Activated T-helper 1 cell treated with anti-CD3 and anti-CD28 coated beads, Interleukin-12 subunit alpha, Interleukin-12 subunit beta, Interleukin-2, Interleukin-4 antibody, amounts not matched to agents 30 ng/mL and 10 ng/mL and 1 ng/mL, durations not matched to agents 14 hours and 24 hours and 36 hours (primary cell): ENCODE data around the gene TEX53. TPM values are rescaled to one million over a fixed set of nuclear protein-coding genes. Genes with fewer than 3 reads are reported as not detected.

Source experiments
- DNase-seq: peaks from one replicate; pipeline ENCODE4 v3.0.0; 2021; ENCODE audit warnings: low spot score
- H3K27ac Mint-ChIP-seq: one replicate; pipeline ENCODE4 v1.8.0; 2021; ENCODE audit warnings: mild to moderate bottlenecking, mixed read lengths
- H3K27me3 Mint-ChIP-seq: one replicate; pipeline ENCODE4 v1.8.0; 2022; ENCODE audit warnings: mild to moderate bottlenecking, moderate library complexity, mixed read lengths; ENCODE audit not compliant: insufficient read depth
- H3K36me3 Mint-ChIP-seq: one replicate; pipeline ENCODE4 v1.8.0; 2021; ENCODE audit warnings: low read depth, mixed read lengths
- H3K4me1 Mint-ChIP-seq: one replicate; pipeline ENCODE4 v1.8.0; 2021; ENCODE audit warnings: low read depth, mixed read lengths
- H3K4me3 Mint-ChIP-seq: one replicate; pipeline ENCODE4 v1.8.0; 2021; ENCODE audit warnings: mild to moderate bottlenecking, moderate library complexity, mixed read lengths
- H3K9me3 Mint-ChIP-seq: one replicate; pipeline ENCODE4 v1.8.0; 2021; ENCODE audit warnings: mixed read lengths
- intact Hi-C: fragments of 100-400 bp; cut with micrococcal nuclease; formaldehyde crosslinking; loops from one replicate; pipeline ENCODE4 v1.15.1; 2024
- total RNA-seq: library from RNA; stranded (reverse); gene quantifications from 2 replicates; pipeline ENCODE4 v1.2.3, GENCODE V29; 2022

The TEX53 gene
- not detected in 2 replicates for total RNA-seq

DNA sequence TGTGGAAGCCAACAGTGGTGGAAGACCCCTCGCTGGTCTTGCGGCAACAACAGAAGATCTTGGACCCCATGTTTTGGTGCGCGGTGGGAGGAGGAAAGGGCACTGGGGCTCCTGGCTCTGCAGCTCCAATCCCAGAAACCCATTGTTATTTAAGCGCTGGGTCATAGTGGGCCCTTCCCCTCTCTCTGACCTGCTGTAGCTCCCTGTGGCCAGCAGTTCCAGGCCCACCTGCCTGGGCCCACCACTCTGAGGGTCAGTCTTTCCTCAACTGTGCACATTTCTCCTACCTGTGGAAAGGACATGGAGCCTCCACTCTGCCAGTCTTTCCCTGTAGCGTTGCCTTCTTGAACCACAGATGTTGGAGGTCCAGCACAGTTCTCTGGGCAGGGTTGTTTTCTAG lies at the start of gene TEX53:
TEX53 (minus strand) TSS at position 101 of the 400 bp plus-strand sequence; CDS start at position 70, 31 bp downstream.
- Mint-ChIP-seq H3K9me3 (no peaks in the 10 kb centered on the region), H3K36me3 (no peaks in the 10 kb centered on the region), H3K4me3 (no peak within 1 kb of the TSS), H3K27ac (no peak within 1 kb of the TSS), H3K27me3 (peaks cover 3% of the 10 kb centered on the region), H3K4me1 (peaks cover 17% of the 10 kb centered on the region)
- no peak for DNase-seq
- intact Hi-C loops, result loop anchor here (10.0 kb wide), 1 partner anchor 503 kb away; the partner anchor contains the start of gene COL27A1

DNA sequence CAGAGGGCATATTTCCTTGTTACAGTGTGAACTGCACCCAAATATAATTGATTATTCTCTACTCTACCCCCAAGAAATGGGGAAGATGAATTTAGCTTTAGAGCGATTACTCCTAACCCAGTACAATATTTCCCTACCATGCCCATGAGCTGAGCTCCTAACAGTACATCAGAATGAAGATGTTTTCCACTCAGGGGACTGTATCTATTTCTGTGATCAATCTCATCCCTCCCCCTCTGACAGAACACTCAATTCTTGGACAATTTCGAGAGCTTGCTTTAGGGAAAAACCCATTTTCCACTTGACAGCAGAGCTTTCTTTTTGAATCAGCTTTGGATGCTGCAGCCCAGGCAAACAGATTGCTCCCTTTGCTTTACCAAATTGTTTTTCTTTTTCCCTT lies 49.1 kb upstream of the TEX53 start:
- no peak for DNase-seq
- intact Hi-C loops, result loop anchor here (1.0 kb wide), 1 partner anchor 8 kb away; no protein-coding TSS in a partner anchor
- Mint-ChIP-seq H3K4me1 (peaks cover 79% of the 10 kb centered on the region), H3K4me3 (peak overlapping the region; percentile 70), H3K27me3 (no peaks in the 10 kb centered on the region), H3K36me3 (peaks cover 35% of the 10 kb centered on the region), H3K27ac (peak overlapping the region; percentile 91), H3K9me3 (peaks cover 4% of the 10 kb centered on the region)

DNA sequence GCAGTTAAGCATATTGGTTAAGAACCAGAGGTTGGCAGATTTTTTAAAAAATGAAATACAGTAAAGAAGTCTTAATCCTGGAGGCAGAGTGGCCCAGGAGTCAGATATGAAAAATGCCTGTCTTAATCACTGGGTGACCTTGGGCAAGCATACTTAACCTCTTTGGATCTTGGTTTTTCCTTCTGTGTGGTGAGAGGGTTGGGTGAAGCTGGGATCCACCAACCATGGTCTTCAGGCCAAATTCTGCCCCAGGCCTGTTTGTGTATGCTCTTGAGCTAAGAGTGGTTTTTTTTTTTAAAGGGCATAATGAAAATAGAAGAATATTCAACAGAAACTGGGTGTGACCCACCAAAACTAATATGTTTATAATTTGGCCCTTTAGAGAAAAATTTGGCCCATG lies 44.4 kb upstream of the TEX53 start:
- Mint-ChIP-seq H3K9me3 (peaks cover 3% of the 10 kb centered on the region), H3K4me1 (peaks cover 82% of the 10 kb centered on the region), H3K36me3 (peaks cover 36% of the 10 kb centered on the region), H3K27ac (peak overlapping the region; percentile 49), H3K4me3 (no peak overlapping the region), H3K27me3 (no peaks in the 10 kb centered on the region)
- intact Hi-C loops, result no loop called here
- DNase-seq, result no peak

DNA sequence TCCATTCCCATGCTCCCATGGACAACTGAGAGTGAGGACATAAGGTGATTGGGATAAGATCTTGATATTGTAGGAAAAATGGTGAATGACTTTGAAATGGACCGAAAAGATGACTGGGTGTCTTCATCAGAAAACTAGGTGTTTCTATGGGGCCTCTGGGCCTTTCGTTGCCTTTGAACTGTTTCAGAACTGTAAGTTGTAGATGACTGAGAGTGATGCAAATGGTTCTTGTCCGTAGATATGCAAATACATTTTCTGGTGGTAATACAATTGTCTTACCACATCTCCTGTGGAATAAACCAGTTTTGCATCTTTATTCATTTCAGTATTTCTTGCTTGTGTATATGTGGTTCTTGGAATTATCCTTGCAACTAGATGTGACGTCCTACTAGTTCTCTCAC lies 40.3 kb upstream of the TEX53 start:
- peaks cover 19% of the 10 kb centered on the region for H3K36me3 Mint-ChIP-seq
- H3K4me1 Mint-ChIP-seq, result peaks cover 87% of the 10 kb centered on the region
- intact Hi-C loops, result loop anchor here (1.0 to 10.0 kb wide), 10 partner anchors 8 to 1183 kb away; partner anchors contain the start of genes ATP6V1G1 and TEX48
- peaks cover 3% of the 10 kb centered on the region for H3K9me3 Mint-ChIP-seq
- peak overlapping the region; percentile 65 for H3K4me3 Mint-ChIP-seq
- no peaks in the 10 kb centered on the region for H3K27me3 Mint-ChIP-seq
- peak overlapping the region; percentile 95 for H3K27ac Mint-ChIP-seq
- no peak for DNase-seq

DNA sequence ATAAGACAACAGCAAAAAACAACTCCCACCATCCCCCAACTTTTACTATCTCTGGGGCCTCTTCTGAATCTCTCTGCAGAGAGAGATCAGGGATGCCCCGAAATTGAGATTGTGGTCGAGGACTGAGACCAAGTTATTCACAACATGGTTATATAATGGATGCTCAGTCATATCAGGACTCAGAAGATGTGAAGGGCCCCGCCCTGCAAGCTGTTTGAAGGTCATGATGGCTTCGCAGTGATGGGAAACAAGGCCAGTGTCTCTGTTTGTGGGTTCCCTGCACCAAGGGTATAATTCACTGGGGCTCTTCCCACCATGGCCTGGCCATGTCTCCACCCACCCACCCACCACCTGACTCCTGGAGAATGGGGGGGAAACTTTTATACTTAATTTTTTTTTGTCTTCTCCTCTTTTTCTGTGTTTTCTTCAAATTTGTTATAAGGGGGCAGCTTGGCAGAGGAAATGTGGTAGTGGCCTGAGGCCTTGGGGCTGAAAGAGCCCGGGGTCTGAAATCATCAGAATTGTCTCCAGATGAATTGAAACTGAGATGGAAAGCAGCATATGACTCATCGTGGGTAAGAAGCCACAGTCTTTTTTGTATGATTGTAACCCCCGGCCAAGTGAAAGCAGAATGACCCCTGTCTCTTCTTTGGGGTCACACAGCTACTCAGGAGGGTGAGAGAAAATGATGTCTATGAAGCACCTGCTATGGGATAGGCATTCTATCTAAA lies 39.4 kb upstream of the TEX53 start:
- H3K9me3 Mint-ChIP-seq, result peaks cover 3% of the 10 kb centered on the region
- H3K27me3 Mint-ChIP-seq, result no peaks in the 10 kb centered on the region
- peaks cover 92% of the 10 kb centered on the region for H3K4me1 Mint-ChIP-seq
- peak overlapping the region; percentile 95 for H3K27ac Mint-ChIP-seq
- intact Hi-C loops, result loop anchor here (1.0 to 10.0 kb wide), 4 partner anchors 110 to 1182 kb away; partner anchors contain the start of gene ATP6V1G1
- peak overlapping the region; percentile 46 for H3K4me3 Mint-ChIP-seq
- peak; percentile 80 for DNase-seq
- H3K36me3 Mint-ChIP-seq, result peaks cover 15% of the 10 kb centered on the region

DNA sequence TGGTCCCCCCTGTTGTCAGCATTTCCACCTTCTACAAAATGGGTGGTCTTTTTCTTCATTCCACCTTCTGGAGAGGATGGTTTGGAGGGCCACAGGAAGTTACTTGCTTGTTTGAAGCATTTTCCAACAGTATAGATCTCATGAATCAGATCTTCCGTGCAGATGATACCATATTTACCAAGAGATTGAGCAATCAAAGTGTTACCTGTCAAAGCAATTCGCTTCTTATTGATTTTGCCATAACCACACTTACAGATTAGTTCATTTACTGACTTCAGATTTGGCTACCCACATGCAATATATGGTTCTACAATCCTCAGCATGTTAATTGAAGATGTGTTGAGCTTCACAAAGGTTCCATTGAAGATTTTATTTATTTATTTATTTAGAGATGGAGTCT lies 38.3 kb upstream of the TEX53 start:
- DNase-seq, result no peak
- no peak overlapping the region for H3K4me3 Mint-ChIP-seq
- intact Hi-C loops, result loop anchor here (1.0 to 10.0 kb wide), 4 partner anchors 109 to 1181 kb away; partner anchors contain the start of gene ATP6V1G1
- peak overlapping the region; percentile 95 for H3K27ac Mint-ChIP-seq
- H3K36me3 Mint-ChIP-seq, result peaks cover 7% of the 10 kb centered on the region
- peaks cover 92% of the 10 kb centered on the region for H3K4me1 Mint-ChIP-seq
- peaks cover 3% of the 10 kb centered on the region for H3K9me3 Mint-ChIP-seq
- no peaks in the 10 kb centered on the region for H3K27me3 Mint-ChIP-seq

DNA sequence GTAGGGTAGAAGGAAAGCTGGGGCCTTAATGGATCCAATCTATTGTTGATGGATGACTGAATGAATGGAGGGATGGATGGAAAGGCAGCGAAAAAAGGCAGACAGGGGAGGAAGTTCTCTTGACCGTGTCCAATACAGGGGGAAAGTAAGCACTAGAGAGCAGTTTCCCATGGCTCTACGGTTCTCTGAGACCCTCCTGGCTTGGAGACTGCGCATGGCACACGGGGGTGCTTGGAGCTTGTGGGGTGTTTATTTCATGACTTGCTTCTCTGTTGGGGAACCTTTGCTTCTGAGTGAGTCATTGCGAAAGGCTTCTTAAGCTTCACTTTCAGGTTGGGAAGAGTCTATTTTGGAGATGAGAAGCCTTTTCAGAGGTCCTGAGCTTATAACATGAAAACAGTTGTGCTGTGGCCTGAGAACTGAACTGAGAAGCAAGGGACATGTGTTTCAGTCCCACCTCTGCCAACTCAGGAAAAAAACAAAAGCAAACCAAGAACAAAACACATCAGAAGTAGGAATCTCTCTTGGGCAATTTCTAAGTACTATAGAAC lies 37.2 kb upstream of the TEX53 start:
- Mint-ChIP-seq H3K4me3 (peak overlapping the region; percentile 38), H3K4me1 (peaks cover 92% of the 10 kb centered on the region), H3K27me3 (no peaks in the 10 kb centered on the region), H3K9me3 (peaks cover 3% of the 10 kb centered on the region), H3K36me3 (peaks cover 10% of the 10 kb centered on the region), H3K27ac (peak overlapping the region; percentile 83)
- intact Hi-C loops, result loop anchor here (5.0 to 10.0 kb wide), 2 partner anchors 107 to 1180 kb away; partner anchors contain the start of gene ATP6V1G1
- DNase-seq, result peak; percentile 47

DNA sequence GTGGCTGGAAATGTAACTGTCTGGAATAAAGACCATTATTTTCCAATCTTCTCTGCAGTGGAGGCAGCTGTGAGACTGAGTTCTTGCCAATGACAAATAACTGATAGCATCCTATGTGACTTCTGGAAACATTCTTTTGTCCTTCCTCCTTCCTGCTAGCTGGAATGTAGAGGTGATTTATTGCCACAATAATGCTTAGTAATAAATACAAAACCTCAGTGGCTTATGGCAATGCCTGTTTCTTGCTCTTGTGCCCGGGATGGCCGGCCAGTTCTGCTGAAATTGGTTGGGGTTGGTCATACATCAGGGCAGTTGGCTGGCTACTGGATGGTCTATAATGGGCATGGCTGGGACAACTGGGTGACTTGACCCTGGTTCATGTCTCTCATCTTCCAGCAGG lies 36.5 kb upstream of the TEX53 start:
- no peak overlapping the region for H3K4me3 Mint-ChIP-seq
- H3K27ac Mint-ChIP-seq, result peak overlapping the region; percentile 83

DNA sequence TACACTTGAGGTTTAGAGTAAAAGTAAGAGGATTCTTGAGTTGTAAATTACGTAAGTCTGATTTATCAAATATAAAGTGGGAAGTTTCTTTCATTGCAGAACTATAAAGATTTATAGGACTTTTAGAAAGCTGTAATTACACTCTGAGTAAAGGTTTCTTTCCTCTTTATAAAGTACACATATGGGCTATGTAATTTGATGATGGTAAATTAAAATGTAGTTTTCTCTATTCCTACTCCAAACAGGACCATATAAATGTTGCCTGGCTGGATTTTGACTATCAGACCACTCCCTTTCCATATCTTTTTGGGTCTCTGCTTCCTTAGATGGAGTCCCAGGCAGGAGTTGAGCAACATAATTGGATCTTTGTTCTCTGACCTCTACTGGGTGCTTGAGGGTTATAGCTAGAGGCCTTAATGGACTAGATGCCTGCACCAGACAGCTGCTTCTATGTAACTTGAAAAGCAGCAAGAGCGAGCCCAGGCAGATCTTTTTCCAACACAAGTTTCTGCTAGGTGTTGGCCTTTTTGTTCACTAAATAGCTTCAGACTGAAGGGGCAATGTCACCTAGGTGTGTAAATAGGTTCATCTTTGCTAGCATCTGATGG lies 35.7 kb upstream of the TEX53 start:
- Mint-ChIP-seq H3K4me3 (no peak overlapping the region), H3K9me3 (peaks cover 6% of the 10 kb centered on the region), H3K27me3 (no peaks in the 10 kb centered on the region)

More for the DNA sequence above, 36.5 kb upstream of the TEX53 start:
- peaks cover under 1% of the 10 kb centered on the region for H3K9me3 Mint-ChIP-seq
- no peak for DNase-seq
- peaks cover 92% of the 10 kb centered on the region for H3K4me1 Mint-ChIP-seq
- no peaks in the 10 kb centered on the region for H3K27me3 Mint-ChIP-seq
- intact Hi-C loops, result loop anchor here (10.0 kb wide), 1 partner anchor 1179 kb away; no protein-coding TSS in a partner anchor
- peaks cover 6% of the 10 kb centered on the region for H3K36me3 Mint-ChIP-seq

DNA sequence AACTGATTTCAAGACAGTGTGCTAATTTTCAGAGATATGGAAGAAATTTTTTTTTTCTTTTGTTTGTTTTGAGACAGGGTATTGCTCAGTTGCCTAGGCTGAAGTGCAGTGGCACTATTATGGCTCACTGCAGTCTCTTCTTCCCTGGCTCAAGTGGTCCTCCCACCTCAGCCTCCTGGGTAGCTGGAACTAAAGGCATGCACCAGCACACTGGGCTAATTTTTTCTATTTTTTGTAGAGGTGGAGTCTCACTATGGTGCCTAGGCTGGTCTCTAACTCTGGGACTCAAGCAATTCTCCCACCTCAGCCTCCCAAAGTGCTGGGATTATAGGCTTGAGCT lies 34.3 kb upstream of the TEX53 start:
- Mint-ChIP-seq H3K27ac (peak overlapping the region; percentile 98), H3K4me3 (peak overlapping the region; percentile 69), H3K9me3 (peaks cover 15% of the 10 kb centered on the region), H3K27me3 (no peaks in the 10 kb centered on the region), H3K4me1 (peaks cover 93% of the 10 kb centered on the region), H3K36me3 (peaks cover 19% of the 10 kb centered on the region)
- no peak for DNase-seq
- intact Hi-C loops, result loop anchor here (1.0 to 10.0 kb wide), 12 partner anchors 27 to 1177 kb away; partner anchors contain the start of genes TNFSF15 and TNFSF8

More for the DNA sequence above, 35.7 kb upstream of the TEX53 start:
- H3K4me1 Mint-ChIP-seq, result peaks cover 93% of the 10 kb centered on the region
- peaks cover 12% of the 10 kb centered on the region for H3K36me3 Mint-ChIP-seq
- no peak for DNase-seq
- intact Hi-C loops, result loop anchor here (10.0 kb wide), 1 partner anchor 1179 kb away; no protein-coding TSS in a partner anchor
- peak overlapping the region; percentile 98 for H3K27ac Mint-ChIP-seq

DNA sequence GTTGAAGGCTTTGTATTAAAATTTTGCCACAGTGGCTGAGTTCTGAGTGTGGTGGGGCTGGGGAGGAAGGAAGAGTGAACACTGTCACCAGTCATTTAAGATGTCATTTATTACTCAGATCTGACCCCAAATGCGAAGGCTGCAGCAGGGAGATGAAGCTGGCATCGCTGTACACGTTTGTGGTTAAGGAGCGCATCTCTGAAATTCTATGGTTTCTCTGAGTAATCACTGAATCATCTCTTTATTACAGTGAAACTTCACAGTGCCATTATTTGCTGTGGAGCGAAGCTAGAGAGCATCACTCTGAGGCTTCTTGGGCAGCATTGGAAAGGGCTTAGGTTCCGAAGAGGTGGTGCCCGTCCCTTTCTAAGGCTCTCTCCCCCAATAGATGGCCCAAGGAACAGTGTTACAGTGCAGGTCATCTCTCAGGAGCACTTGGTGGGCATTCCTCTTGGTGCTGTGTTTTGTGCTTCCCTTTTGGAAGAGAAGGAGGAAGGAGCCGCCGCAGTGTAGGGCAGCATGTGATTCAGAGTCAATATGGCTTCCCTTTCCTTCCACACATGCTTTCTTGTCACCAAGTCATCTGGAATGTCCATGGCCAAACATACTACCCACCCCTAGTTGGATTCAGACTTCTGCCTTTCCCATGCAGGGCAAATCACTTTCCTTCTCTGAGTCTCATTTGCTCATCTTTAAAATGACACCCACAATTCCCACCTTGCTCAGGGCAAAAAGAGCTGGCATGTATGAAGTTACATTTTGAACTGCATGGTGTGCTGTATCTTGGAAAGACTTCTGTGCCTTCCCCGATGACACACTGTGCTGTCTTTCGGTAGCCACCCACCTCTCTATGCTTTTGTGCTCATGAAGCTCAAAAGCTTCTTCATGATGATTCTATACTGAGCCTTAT lies 33.7 kb upstream of the TEX53 start:
- Mint-ChIP-seq H3K4me3 (peak overlapping the region; percentile 69), H3K9me3 (peaks cover 19% of the 10 kb centered on the region), H3K4me1 (peaks cover 93% of the 10 kb centered on the region), H3K27me3 (no peaks in the 10 kb centered on the region), H3K27ac (peak overlapping the region; percentile 98), H3K36me3 (peaks cover 24% of the 10 kb centered on the region)
- DNase-seq, result peak; percentile 80
- intact Hi-C loops, result loop anchor here (1.0 to 10.0 kb wide), 12 partner anchors 28 to 1176 kb away; partner anchors contain the start of genes TNFSF15 and TNFSF8

DNA sequence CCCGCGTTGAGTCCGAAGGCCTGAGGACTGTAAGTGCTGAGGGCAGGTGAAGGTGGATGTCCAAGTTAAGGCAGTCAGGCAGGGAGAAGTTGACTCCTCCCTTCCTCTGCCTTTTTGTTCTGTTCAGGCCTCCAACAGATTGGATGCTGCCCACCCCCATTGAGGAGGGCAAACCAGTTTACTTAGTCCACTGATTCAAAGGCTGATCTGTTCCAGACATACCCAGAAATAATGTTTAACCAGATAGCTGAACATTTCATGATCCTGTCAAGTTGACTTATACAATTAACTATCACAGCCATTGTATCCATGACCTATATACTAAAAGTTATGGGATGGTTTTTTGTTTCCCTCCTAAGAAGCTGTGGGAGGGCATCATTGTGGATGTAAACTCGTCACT lies 32.7 kb upstream of the TEX53 start:
- peaks cover 97% of the 10 kb centered on the region for H3K4me1 Mint-ChIP-seq
- H3K9me3 Mint-ChIP-seq, result peaks cover 25% of the 10 kb centered on the region
- H3K4me3 Mint-ChIP-seq, result peak overlapping the region; percentile 57
- H3K36me3 Mint-ChIP-seq, result peaks cover 31% of the 10 kb centered on the region
- intact Hi-C loops, result loop anchor here (1.0 to 10.0 kb wide), 8 partner anchors 8 to 1176 kb away; partner anchors contain the start of genes TNFSF15 and TNFSF8
- no peak for DNase-seq
- H3K27me3 Mint-ChIP-seq, result no peaks in the 10 kb centered on the region
- H3K27ac Mint-ChIP-seq, result peak overlapping the region; percentile 98
